ENCODE data around the gene ISCU.

ISCU gene

DNA sequence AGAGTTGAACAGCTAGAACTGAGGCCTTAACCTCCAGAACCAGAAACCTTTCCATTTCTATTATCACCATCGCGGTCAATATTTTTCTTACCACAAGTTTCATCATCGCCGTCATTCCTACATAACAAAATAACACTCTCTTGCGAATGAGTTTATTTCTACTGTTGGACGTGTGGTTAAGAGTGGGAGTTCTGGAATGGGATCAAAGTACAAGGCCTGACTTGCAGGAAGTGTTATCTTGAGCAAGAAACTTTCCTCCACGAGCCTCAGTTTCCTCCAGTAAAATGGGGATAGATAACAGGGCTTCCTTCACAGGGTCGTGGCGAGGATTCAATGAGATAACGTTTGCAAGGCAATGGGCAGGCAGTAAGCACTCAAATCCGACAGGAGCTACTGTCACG is 2.1 kb upstream of the ISCU start:
- no peak for DNase-seq (ENCODE audit: low spot score)
- Mint-ChIP-seq H3K9me3 (no peaks in the 10 kb centered on the region), H3K4me3 (peak overlapping the region; percentile 99), H3K36me3 (ENCODE audit: low read depth) (peaks cover 21% of the 10 kb centered on the region), H3K27me3 (ENCODE audit: low read depth) (no peaks in the 10 kb centered on the region), H3K4me1 (ENCODE audit: low read depth) (peaks cover 30% of the 10 kb centered on the region), H3K27ac (peak overlapping the region; percentile 99)

GRCh38 chr12:108560752-108561719 is 1.4 kb upstream of the ISCU start, which contains the start of gene SART3:
Gene SART3 (minus strand): TSS chr12:108561173. CDS start chr12:108561154, 19 bp downstream.
- peak; percentile 79 for DNase-seq (ENCODE audit: low spot score)
- Mint-ChIP-seq H3K4me1 (ENCODE audit: low read depth) (peaks cover 30% of the 10 kb centered on the region), H3K27ac (peak within 1 kb of the TSS; percentile 99), H3K9me3 (no peaks in the 10 kb centered on the region), H3K36me3 (ENCODE audit: low read depth) (peaks cover 25% of the 10 kb centered on the region), H3K4me3 (peak within 1 kb of the TSS; percentile 99), H3K27me3 (ENCODE audit: low read depth) (no peaks in the 10 kb centered on the region)

GRCh38 chr12:108561852-108562347 is 496 bp upstream of the ISCU start:
- no peak for DNase-seq (ENCODE audit: low spot score)
- Mint-ChIP-seq H3K27ac (peak overlapping the region; percentile 99), H3K4me1 (ENCODE audit: low read depth) (peaks cover 27% of the 10 kb centered on the region), H3K9me3 (no peaks in the 10 kb centered on the region), H3K4me3 (peak overlapping the region; percentile 99), H3K36me3 (ENCODE audit: low read depth) (peaks cover 29% of the 10 kb centered on the region), H3K27me3 (ENCODE audit: low read depth) (no peaks in the 10 kb centered on the region)

GRCh38 chr12:108563136-108563803 is 874 bp downstream of the ISCU start:
- Mint-ChIP-seq H3K36me3 (ENCODE audit: low read depth) (peaks cover 37% of the 10 kb centered on the region), H3K27ac (peak overlapping the region; percentile 99), H3K9me3 (no peaks in the 10 kb centered on the region), H3K27me3 (ENCODE audit: low read depth) (no peaks in the 10 kb centered on the region), H3K4me3 (peak overlapping the region; percentile 99), H3K4me1 (ENCODE audit: low read depth) (peaks cover 28% of the 10 kb centered on the region)
- peak; percentile 84 for DNase-seq (ENCODE audit: low spot score)

GRCh38 chr12:108563804-108564151 is 1.4 kb downstream of the ISCU start:
- no peaks in the 10 kb centered on the region for H3K9me3 Mint-ChIP-seq
- no peaks in the 10 kb centered on the region for H3K27me3 Mint-ChIP-seq (ENCODE audit: low read depth)
- peaks cover 41% of the 10 kb centered on the region for H3K36me3 Mint-ChIP-seq (ENCODE audit: low read depth)
- peaks cover 31% of the 10 kb centered on the region for H3K4me1 Mint-ChIP-seq (ENCODE audit: low read depth)
- peak overlapping the region; percentile 99 for H3K27ac Mint-ChIP-seq
- H3K4me3 Mint-ChIP-seq = peak overlapping the region; percentile 99
- DNase-seq (ENCODE audit: low spot score) = no peak

- Mint-ChIP-seq H3K4me1 (ENCODE audit: low read depth) (peaks cover 33% of the 10 kb centered on the region), H3K9me3 (no peaks in the 10 kb centered on the region), H3K27me3 (ENCODE audit: low read depth) (no peaks in the 10 kb centered on the region), H3K4me3 (no peak overlapping the region), H3K27ac (no peak overlapping the region), H3K36me3 (ENCODE audit: low read depth) (peaks cover 48% of the 10 kb centered on the region)
- no peak for DNase-seq (ENCODE audit: low spot score)
Measured at GRCh38 chr12:108564724-108565123, 2.3 kb downstream of the ISCU start.

- H3K9me3 Mint-ChIP-seq = no peaks in the 10 kb centered on the region
- peaks cover 28% of the 10 kb centered on the region for H3K4me1 Mint-ChIP-seq (ENCODE audit: low read depth)
- H3K36me3 Mint-ChIP-seq (ENCODE audit: low read depth) = peaks cover 46% of the 10 kb centered on the region
- no peak overlapping the region for H3K4me3 Mint-ChIP-seq
- no peak overlapping the region for H3K27ac Mint-ChIP-seq
- no peak for DNase-seq (ENCODE audit: low spot score)
- no peaks in the 10 kb centered on the region for H3K27me3 Mint-ChIP-seq (ENCODE audit: low read depth)
Measured at GRCh38 chr12:108565146-108565545, 2.8 kb downstream of the ISCU start.

DNA sequence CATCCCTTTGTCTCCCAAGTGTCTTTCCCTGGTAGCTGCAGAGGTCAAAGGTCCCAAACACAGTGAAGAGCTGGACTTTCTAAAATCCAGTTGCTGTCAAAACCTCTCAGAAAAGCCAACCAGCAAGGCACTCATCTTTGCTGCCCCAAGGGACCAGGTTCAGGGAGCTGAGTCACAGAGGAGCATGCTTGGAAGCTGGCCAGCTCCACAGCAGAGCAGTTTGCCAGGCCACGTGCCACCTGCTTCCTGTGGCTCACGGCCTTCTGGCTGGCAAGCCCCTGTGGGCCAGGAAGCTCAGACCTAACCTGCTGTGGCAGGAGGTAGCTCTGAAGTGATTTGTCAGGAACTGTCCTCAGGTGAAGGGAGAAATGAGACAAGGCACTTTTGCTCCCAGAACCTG is 3.6 kb downstream of the ISCU start:
- H3K27me3 Mint-ChIP-seq (ENCODE audit: low read depth) = no peaks in the 10 kb centered on the region
- peaks cover 46% of the 10 kb centered on the region for H3K36me3 Mint-ChIP-seq (ENCODE audit: low read depth)
- DNase-seq (ENCODE audit: low spot score) = no peak
- no peak overlapping the region for H3K27ac Mint-ChIP-seq
- H3K4me3 Mint-ChIP-seq = no peak overlapping the region
- no peaks in the 10 kb centered on the region for H3K9me3 Mint-ChIP-seq
- H3K4me1 Mint-ChIP-seq (ENCODE audit: low read depth) = peaks cover 27% of the 10 kb centered on the region

DNA sequence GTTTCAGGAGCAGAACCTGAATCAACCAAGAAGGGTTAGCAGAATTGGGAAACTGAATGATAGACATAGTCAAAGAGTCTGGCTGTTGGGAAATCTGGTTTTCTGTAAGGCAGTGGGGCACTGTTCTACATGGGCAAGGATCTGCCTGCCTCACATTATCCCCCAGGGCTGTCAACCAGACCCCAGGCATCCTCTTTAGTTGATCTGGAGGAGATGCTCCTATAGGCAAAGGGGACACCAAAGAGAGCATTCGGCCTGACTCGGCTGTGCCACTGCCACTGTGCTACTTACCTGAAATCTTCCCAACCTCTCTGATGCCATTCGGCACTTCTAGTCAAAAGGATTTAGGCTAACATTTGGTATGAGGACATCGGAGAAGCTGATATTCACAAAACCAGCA is 4.1 kb downstream of the ISCU start:
- DNase-seq (ENCODE audit: low spot score) = no peak
- peaks cover 27% of the 10 kb centered on the region for H3K4me1 Mint-ChIP-seq (ENCODE audit: low read depth)
- H3K27ac Mint-ChIP-seq = no peak overlapping the region
- H3K9me3 Mint-ChIP-seq = no peaks in the 10 kb centered on the region
- no peaks in the 10 kb centered on the region for H3K27me3 Mint-ChIP-seq (ENCODE audit: low read depth)
- peaks cover 46% of the 10 kb centered on the region for H3K36me3 Mint-ChIP-seq (ENCODE audit: low read depth)
- no peak overlapping the region for H3K4me3 Mint-ChIP-seq

DNA sequence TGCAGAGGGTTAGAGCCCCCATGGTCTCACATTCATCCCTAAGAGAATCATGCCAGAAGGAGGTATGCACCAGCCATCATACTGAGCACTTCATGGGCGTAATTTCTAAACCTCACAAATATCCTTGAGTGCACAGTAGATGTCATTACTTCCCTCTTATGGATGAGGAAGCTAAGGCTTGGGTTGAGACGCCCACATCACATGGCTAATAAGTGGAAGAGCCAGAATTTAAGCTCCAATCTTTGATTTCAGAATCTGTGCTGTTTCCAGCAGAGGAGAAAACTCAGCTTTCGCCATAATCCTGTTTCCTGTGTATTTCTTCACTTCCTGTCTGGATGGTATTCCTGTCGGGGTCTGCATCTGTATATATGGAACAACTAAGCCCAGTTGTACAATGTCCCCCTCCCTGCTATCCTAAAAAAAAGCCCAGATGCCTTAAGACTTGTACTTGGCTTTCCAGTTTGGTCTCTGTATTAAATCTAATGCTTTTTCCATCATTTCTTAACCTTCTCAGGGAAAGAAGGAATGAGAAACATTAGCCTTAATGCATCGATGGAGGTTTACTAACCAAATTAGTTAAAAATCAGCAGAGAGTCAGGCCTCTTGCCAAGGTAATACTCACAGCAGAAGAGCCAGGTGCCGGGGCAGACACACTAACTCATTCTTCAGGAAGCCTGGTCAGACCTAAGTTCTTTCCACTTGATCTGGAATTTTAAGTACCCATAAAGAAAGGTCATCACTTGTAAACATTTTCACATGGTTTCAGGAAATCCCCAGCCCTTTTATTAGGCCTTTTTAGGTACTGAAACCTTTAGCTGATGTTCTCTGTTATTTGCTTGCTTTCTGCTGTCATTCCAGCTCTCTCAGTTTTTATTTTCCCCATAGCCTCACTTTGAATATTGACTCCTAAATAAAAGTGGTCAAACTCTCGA is 5.3 kb downstream of the ISCU start:
- peaks cover 46% of the 10 kb centered on the region for H3K36me3 Mint-ChIP-seq (ENCODE audit: low read depth)
- no peak for DNase-seq (ENCODE audit: low spot score)
- peak overlapping the region; percentile 80 for H3K4me3 Mint-ChIP-seq
- H3K4me1 Mint-ChIP-seq (ENCODE audit: low read depth) = peaks cover 29% of the 10 kb centered on the region
- peak overlapping the region; percentile 89 for H3K27ac Mint-ChIP-seq
- no peaks in the 10 kb centered on the region for H3K27me3 Mint-ChIP-seq (ENCODE audit: low read depth)
- H3K9me3 Mint-ChIP-seq = no peaks in the 10 kb centered on the region

GRCh38 chr12:108568338-108569154 is 6.2 kb downstream of the ISCU start:
- peak; percentile 76 for DNase-seq (ENCODE audit: low spot score)
- peak overlapping the region; percentile 80 for H3K4me3 Mint-ChIP-seq
- H3K27me3 Mint-ChIP-seq (ENCODE audit: low read depth) = no peaks in the 10 kb centered on the region
- peaks cover 46% of the 10 kb centered on the region for H3K36me3 Mint-ChIP-seq (ENCODE audit: low read depth)
- H3K9me3 Mint-ChIP-seq = no peaks in the 10 kb centered on the region
- peak overlapping the region; percentile 89 for H3K27ac Mint-ChIP-seq
- H3K4me1 Mint-ChIP-seq (ENCODE audit: low read depth) = peaks cover 32% of the 10 kb centered on the region

DNA sequence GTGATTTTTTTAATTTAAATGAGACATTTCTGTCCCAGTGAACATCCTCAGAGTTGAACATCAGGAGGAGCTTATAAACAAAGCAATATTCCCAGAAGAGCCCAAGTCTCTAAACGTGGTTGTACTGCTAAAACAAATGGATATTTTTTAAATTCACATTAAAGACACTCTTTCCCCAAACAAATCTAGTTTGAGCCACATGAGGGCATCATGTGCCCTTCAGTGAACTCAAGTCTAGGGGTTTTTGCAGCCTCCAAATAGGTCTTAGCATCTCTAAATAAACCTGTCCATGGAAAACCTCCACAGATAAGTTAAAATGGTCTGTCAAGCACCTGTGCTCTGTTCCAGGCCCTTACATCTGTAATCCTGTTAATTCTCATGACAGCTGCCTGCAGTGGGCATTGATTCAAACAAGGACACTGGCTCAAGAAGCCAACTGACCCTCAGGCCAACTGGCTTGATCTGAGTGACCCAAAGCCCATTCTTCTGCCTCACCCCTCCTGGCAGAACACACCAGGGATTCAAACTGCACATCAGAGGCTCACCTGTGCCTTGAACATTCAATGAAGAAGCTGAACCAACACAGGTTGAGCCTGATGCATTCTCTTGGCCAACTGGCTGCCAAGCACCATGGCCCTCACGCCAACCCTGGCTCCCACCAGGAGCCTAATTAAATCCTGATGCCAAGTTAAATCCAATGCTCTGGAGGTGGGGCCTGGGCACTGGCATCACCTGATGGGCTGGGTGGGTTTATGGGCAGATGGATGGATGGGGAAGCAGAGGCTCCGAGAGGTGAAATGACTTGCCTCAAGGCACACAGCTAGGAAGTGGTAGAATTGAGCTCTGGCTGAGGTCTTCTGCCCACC is 8.6 kb downstream of the ISCU start:
- no peaks in the 10 kb centered on the region for H3K9me3 Mint-ChIP-seq

More for the DNA sequence above, 8.6 kb downstream of the ISCU start:
- peaks cover 40% of the 10 kb centered on the region for H3K4me1 Mint-ChIP-seq (ENCODE audit: low read depth)
- no peaks in the 10 kb centered on the region for H3K27me3 Mint-ChIP-seq (ENCODE audit: low read depth)
- H3K36me3 Mint-ChIP-seq (ENCODE audit: low read depth) = peaks cover 34% of the 10 kb centered on the region
- no peak overlapping the region for H3K4me3 Mint-ChIP-seq
- no peak for DNase-seq (ENCODE audit: low spot score)
- no peak overlapping the region for H3K27ac Mint-ChIP-seq

Data from T-helper 2 cell treated with Interferon-gamma antibody and Interleukin-4, amounts not matched to agents 5 μg/mL and 100 μg/mL, for 36 hours (primary cell).